ENCODE results near the gene GNAI1. TPM values are rescaled to one million over a fixed set of nuclear protein-coding genes. Genes with fewer than 3 reads are reported as not detected.

GNAI1 gene
- total and polyA plus RNA-seq, 10 of the 15 experiments (the other 5 are each of a cell fraction or from before 2014, with no cell fraction given): not detected

GRCh38 chr7:80184693-80185092, 50.1 kb downstream of the GNAI1 start (continued):
- TF ChIP-seq CEBPZ (IDR thresholded peaks at IDR 0.05; ENCODE audit: low read depth, low read length) (no peak), TCF7 (IDR thresholded peaks at IDR 0.05; ENCODE audit: borderline replicate concordance) (no peak), HSF1 (IDR thresholded peaks at IDR 0.05; ENCODE audit: low read depth, low read length) (no peak), NRF1 (conservative IDR thresholded peaks at IDR 0.05; ENCODE audit: low read depth, low read length) (no peak), ASH2L (IDR thresholded peaks at IDR 0.05; ENCODE audit: borderline replicate concordance, low read depth) (no peak)

- SMC1A ChIA-PET (ENCODE audit: uncharacterized antibody, unreplicated experiment): no interaction called here
- H3K9ac ChIP-seq (ENCODE audit: control insufficient read depth, insufficient read depth, low read length): no peak overlapping the region
- H3K4me2 ChIP-seq (ENCODE audit: control insufficient read depth, insufficient read depth): no peak overlapping the region
- FAIRE-seq (no peak), ATAC-seq (no peak), DNase-seq (ENCODE audit: low read depth, low spot score) (no peak)
- H4K20me1 ChIP-seq (ENCODE audit: control insufficient read depth, insufficient read depth): no peaks in the 10 kb centered on the region
- WGBS (ENCODE audit: insufficient coverage, insufficient replicate concordance, low lambda C conversion rate, missing lambda C conversion rate): 49% methylated on average over 7 of the region's 7 CpGs
- no peaks in the 10 kb centered on the region for H3K27me3 ChIP-seq (replicated peaks in 1 of 2; ENCODE audit: control insufficient read depth in 2 of 2, insufficient read depth in 2 of 2, low read length in 1 of 2)
- CTCF ChIA-PET: interaction anchor here (1.6 kb wide), 1 partner anchor 13 kb away, joined by 4 read pairs; no protein-coding TSS in a partner anchor
- H3K27ac ChIP-seq (ENCODE audit: control insufficient read depth, insufficient read depth): no peak overlapping the region
- no TSS peak for BruUV-seq (replicated peaks)
- no peaks in the 10 kb centered on the region for H3K4me1 ChIP-seq (ENCODE audit: control insufficient read depth, insufficient read depth, low read length)
- in situ Hi-C loops (cut with MboI) (no loop called here), intact Hi-C loops (cut with micrococcal nuclease; ENCODE audit: unreplicated experiment) (no loop called here)
- POLR2A ChIA-PET: no interaction called here
- no peaks in the 10 kb centered on the region for H3K79me2 ChIP-seq (ENCODE audit: control insufficient read depth, insufficient read depth, low read length)
- no peaks in the 10 kb centered on the region for H3K9me3 ChIP-seq (replicated peaks; ENCODE audit: control insufficient read depth, insufficient read depth, low read length)
- RAD21 ChIA-PET (ENCODE audit: unreplicated experiment): no interaction called here
- H3K36me3 ChIP-seq (ENCODE audit: control insufficient read depth in 2 of 2, insufficient read depth in 2 of 2, low read length in 1 of 2): no peaks in the 10 kb centered on the region
- H3K4me3 ChIP-seq: no peak overlapping the region
- no peak overlapping the region for H2AFZ ChIP-seq (ENCODE audit: control insufficient read depth, low read depth, low read length)
- TF ChIP-seq ZBED1 (IDR thresholded peaks at IDR 0.05; ENCODE audit: borderline replicate concordance) (no peak), ZNF217 (IDR thresholded peaks at IDR 0.05) (no peak), TBL1XR1 (IDR thresholded peaks at IDR 0.05; ENCODE audit: low read depth, low read length) (no peak), ZBTB33 (IDR thresholded peaks at IDR 0.05) (no peak), ZNF687 (IDR thresholded peaks at IDR 0.05) (no peak), MAX (IDR thresholded peaks at IDR 0.05; ENCODE audit: low read depth, low read length) (no peak)
Measured at GRCh38 chr7:80185571-80185970, 50.9 kb downstream of the GNAI1 start.

Measured in GM12878 (cell line).